GM21529 (cell line): ENCODE results near the gene GRAMD2A.

Experiments
- ATAC-seq: cut with Tn5 transposase; IDR thresholded peaks from one replicate; pipeline ENCODE4 v1.9.1; 2021; ENCODE audit not compliant: unreplicated experiment

The GRAMD2A gene

GRCh38 chr15:72140088-72140487 is 57.5 kb downstream of the GRAMD2A start:
- ATAC-seq: no peak

- ATAC-seq: no peak
Measured at GRCh38 chr15:72139667-72140066, 57.9 kb downstream of the GRAMD2A start.

GRCh38 chr15:72136170-72137051 is 61.2 kb downstream of the GRAMD2A start:
- ATAC-seq: no peak

- ATAC-seq: no peak
Measured at GRCh38 chr15:72135719-72136118, 61.9 kb downstream of the GRAMD2A start.

GRCh38 chr15:72133211-72133610 is 64.4 kb downstream of the GRAMD2A start:
- no peak for ATAC-seq

GRCh38 chr15:72131922-72132321 is 65.7 kb downstream of the GRAMD2A start:
- ATAC-seq: no peak

- no peak for ATAC-seq
Measured at GRCh38 chr15:72130272-72130671, 67.3 kb downstream of the GRAMD2A start.

- ATAC-seq: no peak
Measured at GRCh38 chr15:72128359-72128758, 69.2 kb downstream of the GRAMD2A start.

GRCh38 chr15:72127724-72128322 is 69.8 kb downstream of the GRAMD2A start:
- ATAC-seq: no peak

GRCh38 chr15:72124218-72124617 is 73.4 kb downstream of the GRAMD2A start:
- ATAC-seq: no peak

- peak; percentile 56 for ATAC-seq
Measured at GRCh38 chr15:72118017-72118978, 79.3 kb downstream of the GRAMD2A start, which contains the start of the genes MYO9A and SENP8. TSS of gene MYO9A (minus strand) at chr15:72118150. CDS start at chr15:72046563, 71,587 bp downstream. TSS of gene SENP8 (plus strand) at chr15:72118403. CDS start at chr15:72139624, 21,221 bp downstream.

- peak; percentile 66 for ATAC-seq
Measured at GRCh38 chr15:72117486-72118016, 80.0 kb downstream of the GRAMD2A start.

- ATAC-seq: no peak
Measured at GRCh38 chr15:72116731-72117485, 80.7 kb downstream of the GRAMD2A start.

- ATAC-seq: no peak
Measured at GRCh38 chr15:72113347-72114031, 84.1 kb downstream of the GRAMD2A start.

- ATAC-seq: no peak
Measured at GRCh38 chr15:72112805-72113204, 84.8 kb downstream of the GRAMD2A start.

GRCh38 chr15:72112116-72112515 is 85.5 kb downstream of the GRAMD2A start:
- ATAC-seq: no peak

- ATAC-seq: no peak
Measured at GRCh38 chr15:72110355-72110754, 87.2 kb downstream of the GRAMD2A start.
